Sigmoid colon (tissue), 7 donors: ENCODE results near the gene MACROD2. TPM values are rescaled to one million over a fixed set of nuclear protein-coding genes. Genes with fewer than 3 reads are reported as not detected.
"Not testable (repeated sequence)": the region's sequence is repeated elsewhere in the genome, so short reads cannot be mapped to it uniquely, and the experiment has no call there.

Experiments used
- DNase-seq: peaks from one replicate; pipeline ENCODE4 v3.0.0-alpha.2; 2019
- H3K27ac ChIP-seq, 4 donors: fragments of 200-600 bp; sonication (generic); one replicate each; pipeline ENCODE4 v1.5.1; 2016 to 2019; ENCODE audit warnings: mild to moderate bottlenecking in 1 of 4
- H3K27me3 ChIP-seq, 3 donors: fragments of 200-600 bp; sonication (generic); one replicate each; pipeline ENCODE4 v1.5.1; 2019; ENCODE audit warnings: mild to moderate bottlenecking in 1 of 3
- H3K36me3 ChIP-seq, 4 donors: fragments of 200-600 bp; sonication (generic); one replicate each; pipeline ENCODE4 v1.5.1; 2016 to 2019
- H3K4me1 ChIP-seq, 4 donors: fragments of 200-600 bp; sonication (generic); one replicate each; pipeline ENCODE4 v1.5.1; 2017 to 2019
- H3K4me3 ChIP-seq, 4 donors: fragments of 200-600 bp; sonication (generic); one replicate each; pipeline ENCODE4 v1.5.1; 2017 to 2019; ENCODE audit warnings: mild to moderate bottlenecking in 2 of 4, moderate library complexity in 1 of 4
- H3K9me3 ChIP-seq, 4 donors: fragments of 200-600 bp in 3 of 4; sonication (generic) in 3 of 4; one replicate each; pipeline versions ENCODE4 v1.5.1 to v1.6.1; 2013 to 2019
- CTCF ChIP-seq, 4 experiments: fragments of 450-650 bp in 3 of 4; fragments of 200-600 bp in 1 of 4; IDR thresholded peaks; one replicate each; pipeline ENCODE4 v1.5.1; 2016 to 2019; ENCODE audit warnings: antibody characterized with exemption in 4 of 4, mild to moderate bottlenecking in 3 of 4, moderate library complexity in 2 of 4
- EP300 ChIP-seq, 4 donors: sonication (generic); formaldehyde crosslinking; IDR thresholded peaks; one replicate each; pipeline ENCODE4 v1.6.1; 2017; ENCODE audit warnings: antibody characterized with exemption in 4 of 4
- POLR2A ChIP-seq, 2 donors: fragments of 450-650 bp; IDR thresholded peaks; one replicate each; pipeline ENCODE4 v1.6.1; 2016; ENCODE audit warnings: antibody characterized with exemption in 2 of 2, mild to moderate bottlenecking in 2 of 2, moderate library complexity in 2 of 2
- POLR2AphosphoS5 ChIP-seq, 4 donors: sonication (generic); formaldehyde crosslinking; IDR thresholded peaks; one replicate each; pipeline ENCODE4 v1.6.1; 2017; ENCODE audit warnings: antibody characterized with exemption in 4 of 4
- WGBS, 2 donors: extraction: QIAGEN DNeasy Blood & Tissue Kit; methylation state at CpG; one replicate each; pipeline ENCODE4 v1.1.7; 2013; 5-methylcytosine and 5-hydroxymethylcytosine counted together
- intact Hi-C: fragments of 100-400 bp; cut with DNase I; formaldehyde crosslinking; loops from one replicate; pipeline ENCODE4 v1.15.1; 2023
- polyA plus RNA-seq, 3 donors: library from polyadenylated mRNA; stranded (reverse); fragments of 200-250 nt; gene quantifications; one replicate each; pipeline ENCODE4 v1.2.3, GENCODE V29; 2013
- total RNA-seq, 4 donors: library from RNA; depleted of rRNA; stranded (reverse); fragments of >200 nt; gene quantifications; one replicate each; pipeline ENCODE4 v1.1.0, GENCODE V29; 2016
- donor health status: healthy with polysubstance abuse.
- donor health status: Bipolar disorder and iron deficiency.
- donor health status: healthy.

MACROD2 gene
- total and polyA plus RNA-seq, 7 donors = 1.2 to 22.4 (median 5.8) TPM

- intact Hi-C loops = no loop called here
- Histone ChIP-seq H3K27me3 (no peaks in the 10 kb centered on the region), H3K27ac (no peak overlapping the region), H3K4me3 (no peak overlapping the region), H3K36me3 (no peaks in the 10 kb centered on the region), H3K9me3 (no peaks in the 10 kb centered on the region), H3K4me1 (peaks cover 0 to 4% (median 0%) of the 10 kb centered on the region in 4 donors)
- DNase-seq = no peak
- 68 to 82% methylated on average over 6 of the region's 6 CpGs for WGBS, 2 donors
- no peak for TF ChIP-seq EP300 (IDR thresholded peaks at IDR 0.05)
- TF ChIP-seq POLR2AphosphoS5 (IDR thresholded peaks at IDR 0.05) = no peak
- no peak for TF ChIP-seq POLR2A (IDR thresholded peaks at IDR 0.05)
- TF ChIP-seq CTCF (IDR thresholded peaks at IDR 0.05) = no peak
Observed at GRCh38 chr20:16011056-16011455, 2015.7 kb downstream of the MACROD2 start.

GRCh38 chr20:16011519-16011918, 2016.2 kb downstream of the MACROD2 start:
- Histone ChIP-seq H3K4me1 (peaks cover 0 to 4% (median 0%) of the 10 kb centered on the region in 4 donors), H3K4me3 (no peak overlapping the region), H3K9me3 (no peaks in the 10 kb centered on the region), H3K27me3 (no peaks in the 10 kb centered on the region), H3K36me3 (no peaks in the 10 kb centered on the region), H3K27ac (no peak overlapping the region)
- no peak for DNase-seq
- WGBS, 2 donors = 92 to 94% methylated on average over 5 of the region's 5 CpGs
- intact Hi-C loops = no loop called here
- TF ChIP-seq POLR2A (IDR thresholded peaks at IDR 0.05) = no peak
- no peak for TF ChIP-seq EP300 (IDR thresholded peaks at IDR 0.05)
- TF ChIP-seq POLR2AphosphoS5 (IDR thresholded peaks at IDR 0.05) = no peak
- no peak for TF ChIP-seq CTCF (IDR thresholded peaks at IDR 0.05)

GRCh38 chr20:16012934-16013333, 2017.6 kb downstream of the MACROD2 start:
- H3K9me3 ChIP-seq, H3K4me3 ChIP-seq, H3K36me3 ChIP-seq, H3K4me1 ChIP-seq, intact Hi-C loops, DNase-seq, H3K27me3 ChIP-seq, H3K27ac ChIP-seq: not testable (repeated sequence)
- WGBS, 2 donors = 86 to 93% methylated on average over 6 of the region's 6 CpGs

- no peaks in the 10 kb centered on the region for H3K9me3 ChIP-seq
- no peaks in the 10 kb centered on the region for H3K4me1 ChIP-seq
- no peaks in the 10 kb centered on the region for H3K36me3 ChIP-seq
- TF ChIP-seq POLR2AphosphoS5 (IDR thresholded peaks at IDR 0.05) (no peak), POLR2A (IDR thresholded peaks at IDR 0.05) (no peak), EP300 (IDR thresholded peaks at IDR 0.05) (no peak), CTCF (IDR thresholded peaks at IDR 0.05) (no peak)
- H3K27me3 ChIP-seq = no peaks in the 10 kb centered on the region
- intact Hi-C loops = no loop called here
- 93 to 96% methylated on average over 4 of the region's 4 CpGs for WGBS, 2 donors
- DNase-seq = no peak
- no peak overlapping the region for H3K27ac ChIP-seq
- H3K4me3 ChIP-seq = no peak overlapping the region
Observed at GRCh38 chr20:16013631-16014030, 2018.3 kb downstream of the MACROD2 start.

GRCh38 chr20:16014436-16014835, 2019.1 kb downstream of the MACROD2 start:
- Histone ChIP-seq H3K27ac (no peak overlapping the region), H3K27me3 (no peaks in the 10 kb centered on the region), H3K4me3 (no peak overlapping the region), H3K36me3 (no peaks in the 10 kb centered on the region), H3K4me1 (no peaks in the 10 kb centered on the region), H3K9me3 (no peaks in the 10 kb centered on the region)
- intact Hi-C loops = no loop called here
- TF ChIP-seq CTCF (IDR thresholded peaks at IDR 0.05) (no peak), POLR2AphosphoS5 (IDR thresholded peaks at IDR 0.05) (no peak), EP300 (IDR thresholded peaks at IDR 0.05) (no peak), POLR2A (IDR thresholded peaks at IDR 0.05) (no peak)
- DNase-seq = no peak
- 84 to 85% methylated on average over 2 of the region's 2 CpGs for WGBS, 2 donors
